Testis (tissue), 2 donors: ENCODE results near the gene CKAP2.

Source experiments
- CTCF ChIP-seq, 3 experiments: fragments of 450-650 bp in 2 of 3; fragments of 200-600 bp in 1 of 3; sonication (generic) in 1 of 3; IDR thresholded peaks; one replicate each; pipeline ENCODE4 v1.5.1; 2016 to 2019; ENCODE audit warnings: antibody characterized with exemption in 3 of 3, mild to moderate bottlenecking in 2 of 3, moderate library complexity in 1 of 3
- POLR2A ChIP-seq: fragments of 450-650 bp; IDR thresholded peaks from one replicate; pipeline ENCODE4 v1.6.1; 2017; ENCODE audit warnings: antibody characterized with exemption, mild to moderate bottlenecking, moderate library complexity

GRCh38 chr13:52459668-52460067 is 4.4 kb downstream of the CKAP2 start:
- no peak for TF ChIP-seq CTCF (IDR thresholded peaks at IDR 0.05)
- TF ChIP-seq POLR2A, result no peak
